ENCODE data around the gene GPN2.
"Not testable (repeated sequence)": the region's sequence is repeated elsewhere in the genome, so short reads cannot be mapped to it uniquely, and the experiment has no call there.

The GPN2 gene

GRCh38 chr1:26858160-26858559 is 31.9 kb downstream of the GPN2 start:
- in situ Hi-C loops (cut with MboI; ENCODE audit: low sequenced_read_pairs), result no loop called here

GRCh38 chr1:26857473-26858060 is 32.5 kb downstream of the GPN2 start:
- in situ Hi-C loops (cut with MboI; ENCODE audit: low sequenced_read_pairs), result no loop called here

- in situ Hi-C loops (cut with MboI; ENCODE audit: low sequenced_read_pairs), result no loop called here
Observed at GRCh38 chr1:26856604-26857469, 33.2 kb downstream of the GPN2 start.

- in situ Hi-C loops (cut with MboI; ENCODE audit: low sequenced_read_pairs), result no loop called here
Observed at GRCh38 chr1:26856181-26856580, 33.9 kb downstream of the GPN2 start.

- in situ Hi-C loops (cut with MboI; ENCODE audit: low sequenced_read_pairs), result no loop called here
Observed at GRCh38 chr1:26855636-26856035, 34.4 kb downstream of the GPN2 start.

GRCh38 chr1:26854906-26855305 is 35.2 kb downstream of the GPN2 start:
- in situ Hi-C loops (cut with MboI; ENCODE audit: low sequenced_read_pairs), result no loop called here

GRCh38 chr1:26853600-26853999 is 36.5 kb downstream of the GPN2 start:
- in situ Hi-C loops (cut with MboI; ENCODE audit: low sequenced_read_pairs), result no loop called here

- in situ Hi-C loops (cut with MboI; ENCODE audit: low sequenced_read_pairs), result no loop called here
Observed at GRCh38 chr1:26853156-26853555, 36.9 kb downstream of the GPN2 start.

GRCh38 chr1:26852701-26853100 is 37.4 kb downstream of the GPN2 start:
- in situ Hi-C loops (cut with MboI; ENCODE audit: low sequenced_read_pairs), result no loop called here

GRCh38 chr1:26851106-26851684 is 38.9 kb downstream of the GPN2 start:
- in situ Hi-C loops (cut with MboI; ENCODE audit: low sequenced_read_pairs), result no loop called here

GRCh38 chr1:26848941-26849774 is 40.9 kb downstream of the GPN2 start:
- in situ Hi-C loops (cut with MboI; ENCODE audit: low sequenced_read_pairs), result no loop called here

GRCh38 chr1:26848499-26848898 is 41.6 kb downstream of the GPN2 start:
- in situ Hi-C loops (cut with MboI; ENCODE audit: low sequenced_read_pairs), result no loop called here

- in situ Hi-C loops (cut with MboI; ENCODE audit: low sequenced_read_pairs), result not testable (repeated sequence)
Observed at GRCh38 chr1:26847826-26848225, 42.3 kb downstream of the GPN2 start.

- in situ Hi-C loops (cut with MboI; ENCODE audit: low sequenced_read_pairs), result no loop called here
Observed at GRCh38 chr1:26844424-26845196, 45.5 kb downstream of the GPN2 start.

GRCh38 chr1:26839779-26840178 is 50.3 kb downstream of the GPN2 start:
- in situ Hi-C loops (cut with MboI; ENCODE audit: low sequenced_read_pairs), result no loop called here

- in situ Hi-C loops (cut with MboI; ENCODE audit: low sequenced_read_pairs), result no loop called here
Observed at GRCh38 chr1:26839339-26839722, 50.8 kb downstream of the GPN2 start.

- in situ Hi-C loops (cut with MboI; ENCODE audit: low sequenced_read_pairs), result no loop called here
Observed at GRCh38 chr1:26838474-26839338, 51.4 kb downstream of the GPN2 start.

- in situ Hi-C loops (cut with MboI; ENCODE audit: low sequenced_read_pairs), result not testable (repeated sequence)
Observed at GRCh38 chr1:26837665-26838064, 52.4 kb downstream of the GPN2 start.
